Activated CD8-positive, alpha-beta memory T cell treated with anti-CD3 and anti-CD28 coated beads for 36 hours (primary cell): ENCODE measurements around the gene OGDHL. TPM values are rescaled to one million over a fixed set of nuclear protein-coding genes. Genes with fewer than 3 reads are reported as not detected.
"Not testable (repeated sequence)": the region's sequence is repeated elsewhere in the genome, so short reads cannot be mapped to it uniquely, and the experiment has no call there.

ENCODE experiments used
- CTCF ChIA-PET: fragments of 350-600 bp; sonication (Branson Sonifier 250); formaldehyde crosslinking; loops from one replicate; lab custom pipeline; 2021; ENCODE audit warnings: antibody characterized with exemption; lab: Charles Lee
- POLR2A ChIA-PET: fragments of 350-600 bp; sonication (Branson Sonifier 250); formaldehyde crosslinking; loops from one replicate; lab custom pipeline; 2021; ENCODE audit warnings: antibody characterized with exemption; lab: Charles Lee
- total RNA-seq, 2 experiments: library from RNA; stranded (reverse); gene quantifications; one replicate each; pipeline ENCODE4 v1.2.3, GENCODE V29; 2021

The OGDHL gene
- total RNA-seq = under 1 TPM; 0.46 to 0.89 TPM

DNA sequence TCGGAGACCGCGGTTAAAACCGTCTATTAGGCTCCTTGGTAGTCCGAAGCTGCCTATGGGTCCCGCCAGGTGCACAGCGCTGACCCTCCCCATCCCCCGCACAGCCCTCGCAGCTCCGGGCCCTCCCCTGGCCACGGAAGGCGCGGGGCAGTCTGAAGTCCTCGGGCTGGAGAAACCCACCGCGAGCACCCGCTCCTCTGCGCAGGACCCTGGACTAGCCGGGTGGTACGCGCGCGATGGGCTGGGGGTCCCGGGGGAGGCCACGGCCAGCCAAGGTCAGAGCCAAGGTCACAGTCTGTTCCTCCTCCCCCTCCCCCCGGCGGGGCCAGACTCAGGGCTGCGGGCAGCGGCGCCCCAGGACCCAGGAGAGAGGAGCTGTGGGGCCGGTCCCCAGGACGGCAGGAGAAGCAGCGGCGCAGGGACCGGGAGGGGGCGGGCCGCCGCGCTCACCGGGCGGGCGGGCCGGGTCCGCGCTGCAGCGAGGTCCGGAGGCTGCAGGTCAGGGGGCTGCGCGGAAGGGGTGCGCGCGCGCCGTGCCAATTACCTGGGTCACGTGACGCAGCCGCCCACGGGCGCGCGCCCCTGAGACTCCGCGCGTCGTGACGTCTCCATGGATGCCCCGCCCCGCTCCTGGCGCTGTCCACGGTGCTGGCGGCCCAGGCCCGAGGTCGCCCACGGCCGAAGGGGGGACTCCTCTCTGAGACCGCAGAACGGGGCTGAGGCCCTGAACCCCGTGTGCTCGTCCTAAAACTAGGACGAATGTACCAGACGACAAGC lies at the start of gene OGDHL:
Gene OGDHL, minus strand, starts transcription at position 535 of the 777 bp plus-strand sequence. CDS start 3,731 bp downstream, outside the sequence.
- ChIA-PET POLR2A (no interaction called here), CTCF (interaction anchor here (0.5 to 0.8 kb wide), 2 partner anchors 10 to 185 kb away, joined by 3 read pairs; no protein-coding TSS in a partner anchor)

DNA sequence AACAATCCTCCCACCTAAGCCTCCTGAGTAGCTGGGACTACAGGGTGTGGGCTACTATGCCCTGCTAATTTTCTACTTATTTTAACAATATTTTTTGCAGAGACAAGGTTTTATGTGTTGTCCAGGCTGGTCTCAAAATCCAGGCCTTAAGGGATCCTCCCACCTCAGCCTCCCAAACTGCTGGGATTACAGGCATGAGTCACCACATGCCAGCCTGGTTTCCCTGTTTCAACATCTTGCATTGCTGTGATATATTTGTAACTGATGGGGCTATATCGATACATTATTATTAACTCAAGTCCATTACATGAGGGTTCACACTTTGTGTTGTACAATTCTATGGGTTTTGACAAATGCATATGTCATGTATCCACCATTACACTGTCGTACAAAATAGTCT lies 41.9 kb upstream of the OGDHL start:
- ChIA-PET POLR2A (no interaction called here), CTCF (no interaction called here)

GRCh38 chr10:49798275-49798674 lies 36.2 kb upstream of the OGDHL start:
- POLR2A ChIA-PET = no interaction called here
- CTCF ChIA-PET = no interaction called here

- CTCF ChIA-PET = no interaction called here
- POLR2A ChIA-PET = no interaction called here
Measured at GRCh38 chr10:49791100-49791499, 29.0 kb upstream of the OGDHL start.

GRCh38 chr10:49784681-49785080 lies 22.6 kb upstream of the OGDHL start:
- POLR2A ChIA-PET = no interaction called here

DNA sequence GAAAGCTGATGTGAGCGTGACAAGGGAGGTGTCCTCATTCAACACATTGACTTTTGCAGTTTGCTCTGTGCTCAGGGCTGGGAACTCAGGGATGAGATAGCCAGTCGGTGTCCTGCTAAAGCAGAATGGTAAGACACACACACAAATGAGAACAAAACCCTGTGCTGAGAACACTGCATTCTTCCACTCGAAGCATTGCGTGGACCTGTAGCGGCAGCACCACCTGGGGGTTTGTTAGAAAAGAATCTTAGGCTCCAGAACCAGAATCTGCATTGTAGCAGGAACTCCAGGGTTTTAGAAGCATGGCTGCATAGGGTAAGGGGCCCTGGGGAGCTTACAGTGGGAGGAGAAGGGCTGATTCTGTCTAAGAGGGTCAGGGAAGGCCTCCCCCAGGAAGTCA lies 21.5 kb upstream of the OGDHL start:
- POLR2A ChIA-PET = no interaction called here
- CTCF ChIA-PET = no interaction called here

More at GRCh38 chr10:49784681-49785080, 22.6 kb upstream of the OGDHL start:
- CTCF ChIA-PET = no interaction called here

DNA sequence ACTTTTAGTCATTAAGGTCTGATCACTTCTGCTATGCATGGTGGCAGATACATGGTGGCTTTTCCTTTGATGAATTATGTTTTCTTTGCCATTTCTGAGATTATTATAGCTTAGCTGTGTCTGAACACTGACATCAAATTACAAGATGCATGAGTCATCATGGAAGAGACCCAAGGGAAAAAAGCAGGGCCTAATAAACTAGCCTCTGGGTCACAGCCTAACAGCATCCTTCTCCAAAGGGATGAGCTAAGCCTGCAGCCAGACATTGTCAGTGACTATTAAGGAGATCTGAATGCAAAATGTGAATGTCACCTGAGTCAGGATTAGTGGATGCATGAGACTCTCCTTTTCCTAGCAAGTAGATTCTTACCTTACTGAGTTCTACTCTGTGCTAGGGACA lies 19.1 kb upstream of the OGDHL start:
- ChIA-PET CTCF (no interaction called here), POLR2A (no interaction called here)

DNA sequence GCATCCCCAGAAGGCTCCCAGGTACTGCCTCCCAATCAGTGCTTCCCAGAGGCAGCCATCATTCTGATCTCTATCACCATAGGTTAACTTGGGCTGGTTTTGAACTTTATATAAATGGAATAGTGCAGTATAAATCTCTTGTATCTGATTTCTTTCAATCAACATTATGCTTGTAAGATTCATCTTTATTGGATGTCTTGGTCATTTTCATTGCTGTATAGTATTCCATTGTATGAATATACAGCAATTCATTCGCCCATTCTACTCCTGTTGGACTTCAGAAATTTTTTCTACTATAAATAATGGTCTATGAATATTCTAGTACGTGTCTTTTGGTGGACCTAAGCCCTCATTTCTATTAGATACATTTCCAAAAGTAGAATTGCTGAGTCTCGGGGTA lies 16.1 kb upstream of the OGDHL start:
- ChIA-PET POLR2A (no interaction called here), CTCF (no interaction called here)

DNA sequence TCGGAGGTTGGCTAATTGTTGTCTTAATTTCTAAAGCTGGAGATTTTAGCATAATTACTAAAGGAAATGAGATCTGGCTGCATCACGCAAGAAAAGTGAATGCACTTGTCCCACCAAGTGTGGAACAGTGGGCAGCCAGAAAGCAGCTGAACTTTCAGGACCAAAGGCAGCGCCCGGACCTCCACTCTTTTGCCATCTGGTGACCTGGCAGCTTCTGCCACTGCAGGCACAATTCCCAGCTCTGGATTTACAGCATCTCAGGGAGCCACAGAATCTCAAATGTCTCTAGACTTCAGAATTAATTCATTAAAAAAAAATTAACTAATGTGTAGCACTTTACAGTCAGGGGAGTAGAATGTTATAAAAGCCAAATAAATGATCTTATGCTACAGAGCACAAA lies 14.7 kb upstream of the OGDHL start:
- ChIA-PET POLR2A (no interaction called here), CTCF (no interaction called here)

DNA sequence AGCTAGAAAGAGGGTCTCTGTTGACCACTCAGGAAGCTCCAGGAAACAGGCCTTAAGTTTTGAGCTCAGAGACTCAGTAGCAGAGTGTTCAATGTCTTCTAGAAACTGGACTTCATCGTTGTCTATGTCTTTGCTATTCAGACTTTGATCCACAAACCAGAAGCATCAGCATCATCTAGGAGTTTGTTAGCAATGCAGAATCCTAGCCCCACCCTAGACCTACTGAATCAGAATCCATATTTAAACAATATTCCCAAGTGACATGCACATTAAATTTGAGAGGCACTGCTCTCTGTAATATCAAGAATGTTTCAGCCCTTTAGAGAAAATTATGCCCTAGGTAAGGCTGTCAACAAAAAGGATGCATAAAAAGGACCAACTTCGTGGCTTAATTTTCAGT lies 12.9 kb upstream of the OGDHL start:
- ChIA-PET POLR2A (no interaction called here), CTCF (interaction anchor here (0.6 kb wide), 1 partner anchor 126 kb away, joined by 3 read pairs; no protein-coding TSS in a partner anchor)

GRCh38 chr10:49772944-49773343 lies 10.8 kb upstream of the OGDHL start:
- POLR2A ChIA-PET, CTCF ChIA-PET: not testable (repeated sequence)

GRCh38 chr10:49771046-49771445 lies 8.9 kb upstream of the OGDHL start:
- POLR2A ChIA-PET = not testable (repeated sequence)
- CTCF ChIA-PET = interaction anchor here (0.6 kb wide), 1 partner anchor 9 kb away, joined by 3 read pairs; the partner anchor contains the start of gene OGDHL

DNA sequence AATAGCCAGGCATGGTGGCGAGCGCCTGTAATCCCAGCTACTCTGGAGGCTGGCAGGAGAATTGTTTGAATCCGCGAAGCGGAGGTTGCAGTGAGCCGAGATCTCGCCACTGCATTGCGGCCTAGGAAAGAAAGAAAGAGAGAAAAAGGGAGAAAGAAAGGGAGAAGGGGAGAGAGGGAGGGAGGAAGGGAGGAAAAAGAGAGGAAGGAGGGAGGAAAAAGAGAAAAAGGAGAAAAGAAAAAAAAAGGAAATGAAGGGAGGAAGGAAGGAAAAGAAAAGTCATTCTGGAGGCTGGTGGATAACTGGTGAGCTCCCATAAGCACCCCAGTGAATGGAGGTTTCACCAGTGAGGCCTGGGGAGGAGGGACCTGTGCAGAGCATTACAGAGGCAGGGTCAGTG lies 7.6 kb upstream of the OGDHL start:
- POLR2A ChIA-PET = no interaction called here
- CTCF ChIA-PET = no interaction called here

GRCh38 chr10:49768731-49769130 lies 6.6 kb upstream of the OGDHL start:
- POLR2A ChIA-PET = no interaction called here
- CTCF ChIA-PET = no interaction called here

DNA sequence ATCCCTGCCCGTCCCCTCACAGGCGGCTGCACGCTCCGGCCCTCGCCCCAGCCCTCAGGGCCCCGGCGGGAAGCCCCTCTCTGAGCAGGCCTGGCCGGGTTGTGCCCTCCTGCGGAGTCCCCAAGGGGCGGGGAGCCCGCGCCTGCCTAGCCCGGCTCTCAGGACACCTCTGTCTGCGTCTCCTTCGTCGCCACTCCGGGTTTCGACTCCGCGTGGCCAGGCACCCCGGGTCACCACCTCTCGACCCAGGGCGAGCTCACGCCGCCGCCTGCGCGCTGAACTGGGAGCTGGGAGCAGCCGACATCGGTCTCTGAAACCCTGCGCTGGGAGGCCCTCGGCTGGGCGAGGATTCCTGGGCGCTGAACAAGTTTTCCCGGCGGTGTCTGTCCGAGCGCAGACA lies 6.2 kb upstream of the OGDHL start:
- ChIA-PET CTCF (no interaction called here), POLR2A (no interaction called here)

GRCh38 chr10:49767752-49768151 lies 5.6 kb upstream of the OGDHL start:
- CTCF ChIA-PET = no interaction called here
- POLR2A ChIA-PET = no interaction called here

- ChIA-PET POLR2A (no interaction called here), CTCF (no interaction called here)
Measured at GRCh38 chr10:49766484-49766883, 4.4 kb upstream of the OGDHL start.

- ChIA-PET CTCF (no interaction called here), POLR2A (no interaction called here)
Measured at GRCh38 chr10:49762566-49762877, 399 bp upstream of the OGDHL start.

DNA sequence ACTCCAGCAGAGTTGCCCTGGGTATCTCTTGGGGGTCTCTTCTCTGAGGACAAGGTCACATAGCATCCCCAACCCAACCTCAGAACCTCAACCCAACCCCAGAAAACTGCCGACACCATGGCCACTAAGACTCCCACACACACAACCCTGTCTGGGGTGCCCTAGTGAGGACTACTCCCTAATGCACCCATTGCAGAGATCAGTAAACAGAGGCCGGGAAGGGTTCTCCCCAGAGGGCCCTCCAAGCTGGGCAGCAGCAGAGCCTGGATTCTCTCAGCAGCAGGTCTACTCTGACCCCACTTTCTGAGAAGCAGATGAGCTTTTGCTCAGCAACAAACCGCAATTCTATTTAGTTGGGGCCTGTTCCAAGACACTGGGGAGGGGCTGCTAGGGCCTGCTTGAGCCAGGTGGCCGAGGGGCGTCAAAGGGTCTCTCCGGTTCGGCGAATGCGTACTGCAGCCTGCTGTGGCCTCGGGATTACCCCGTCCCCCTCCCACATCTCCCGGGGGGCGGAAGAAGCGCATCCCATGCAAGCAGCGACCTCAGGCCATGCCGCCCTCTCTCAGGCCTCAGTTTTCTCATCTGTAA lies 828 bp downstream of the OGDHL start:
- CTCF ChIA-PET = interaction anchor here (0.5 to 0.8 kb wide), 2 partner anchors 10 to 185 kb away, joined by 3 read pairs; no protein-coding TSS in a partner anchor
- POLR2A ChIA-PET = no interaction called here

DNA sequence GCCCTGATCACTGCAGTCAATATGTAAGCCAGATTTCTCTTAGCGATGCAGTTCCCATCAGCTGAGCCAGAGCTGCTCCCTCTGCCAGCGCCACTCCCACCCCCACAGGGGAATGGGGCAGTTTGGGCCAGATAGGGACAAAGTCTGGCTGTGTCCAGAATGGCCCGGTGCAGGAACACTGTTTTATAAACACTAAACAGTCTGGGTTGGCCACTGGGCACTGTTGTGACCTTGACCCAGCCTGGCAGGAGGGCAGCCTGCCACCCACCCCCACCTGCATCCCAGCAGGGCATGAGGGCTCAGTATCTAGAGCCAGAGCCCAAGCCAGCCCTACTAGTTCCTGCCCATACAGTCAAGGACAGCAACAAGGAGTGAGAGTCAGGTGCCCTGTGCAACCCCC lies 1.3 kb downstream of the OGDHL start:
- ChIA-PET CTCF (no interaction called here), POLR2A (no interaction called here)
